CD1c-positive myeloid dendritic cell (primary cell): ENCODE results near the gene LTBP1.
"Not testable (repeated sequence)": the region's sequence is repeated elsewhere in the genome, so short reads cannot be mapped to it uniquely, and the experiment has no call there.

ENCODE experiments used
- DNase-seq: peaks from one replicate; pipeline ENCODE4 v3.0.0-alpha.2; 2016; ENCODE audit errors: extremely low spot score

LTBP1 gene

GRCh38 chr2:33347856-33348255 is 401.1 kb downstream of the LTBP1 start:
- no peak for DNase-seq

GRCh38 chr2:33350632-33351031 is 403.9 kb downstream of the LTBP1 start:
- DNase-seq: no peak

GRCh38 chr2:33351781-33352180 is 405.0 kb downstream of the LTBP1 start:
- DNase-seq: no peak

DNA sequence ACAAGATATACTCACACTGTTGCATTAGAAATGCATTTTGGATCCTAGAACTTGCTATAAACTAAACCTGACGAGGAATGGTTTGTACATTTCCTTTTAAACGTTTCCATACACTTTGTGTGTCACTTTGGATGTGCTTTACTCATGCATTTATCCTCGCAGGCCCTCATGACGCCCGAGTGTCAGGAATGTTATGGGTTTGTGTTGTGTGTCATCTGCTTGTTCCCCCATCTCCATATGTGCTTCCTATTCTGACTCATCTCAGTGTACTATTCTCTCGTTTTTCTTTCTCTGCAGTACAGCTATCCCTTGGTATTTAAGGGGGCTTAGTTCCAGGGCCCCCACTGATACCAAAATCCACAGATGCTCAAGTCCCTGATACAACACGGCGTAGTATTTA is 408.2 kb downstream of the LTBP1 start:
- no peak for DNase-seq

GRCh38 chr2:33358878-33359277 is 412.1 kb downstream of the LTBP1 start:
- no peak for DNase-seq

GRCh38 chr2:33363325-33364298 is 416.9 kb downstream of the LTBP1 start:
- no peak for DNase-seq

GRCh38 chr2:33365264-33365970 is 418.7 kb downstream of the LTBP1 start:
- no peak for DNase-seq

DNA sequence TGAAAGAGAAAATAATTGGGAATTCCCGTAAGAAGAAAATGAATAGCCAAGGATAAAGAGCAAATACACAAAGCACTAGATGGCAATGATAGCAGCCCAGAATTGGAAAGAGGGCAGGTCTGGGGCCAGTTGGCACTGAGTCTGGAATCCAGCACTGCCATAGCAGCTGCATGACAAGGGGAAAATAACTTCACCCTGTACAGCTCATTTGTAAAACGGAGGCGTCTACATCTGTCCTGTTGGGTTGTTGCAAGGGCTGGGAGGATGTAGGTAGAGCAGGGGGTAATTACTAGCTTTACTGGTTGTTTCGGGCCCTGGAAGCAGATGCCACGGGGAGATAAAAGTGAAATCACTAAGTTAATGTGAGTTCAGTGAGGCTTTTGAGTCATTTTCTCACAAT is 419.7 kb downstream of the LTBP1 start:
- DNase-seq: no peak

- DNase-seq: not testable (repeated sequence)
Measured at GRCh38 chr2:33368524-33368923, 421.8 kb downstream of the LTBP1 start.

- no peak for DNase-seq
Measured at GRCh38 chr2:33369191-33369590, 422.4 kb downstream of the LTBP1 start.

- peak; percentile 7 for DNase-seq
Measured at GRCh38 chr2:33370636-33371265, 424.0 kb downstream of the LTBP1 start.

DNA sequence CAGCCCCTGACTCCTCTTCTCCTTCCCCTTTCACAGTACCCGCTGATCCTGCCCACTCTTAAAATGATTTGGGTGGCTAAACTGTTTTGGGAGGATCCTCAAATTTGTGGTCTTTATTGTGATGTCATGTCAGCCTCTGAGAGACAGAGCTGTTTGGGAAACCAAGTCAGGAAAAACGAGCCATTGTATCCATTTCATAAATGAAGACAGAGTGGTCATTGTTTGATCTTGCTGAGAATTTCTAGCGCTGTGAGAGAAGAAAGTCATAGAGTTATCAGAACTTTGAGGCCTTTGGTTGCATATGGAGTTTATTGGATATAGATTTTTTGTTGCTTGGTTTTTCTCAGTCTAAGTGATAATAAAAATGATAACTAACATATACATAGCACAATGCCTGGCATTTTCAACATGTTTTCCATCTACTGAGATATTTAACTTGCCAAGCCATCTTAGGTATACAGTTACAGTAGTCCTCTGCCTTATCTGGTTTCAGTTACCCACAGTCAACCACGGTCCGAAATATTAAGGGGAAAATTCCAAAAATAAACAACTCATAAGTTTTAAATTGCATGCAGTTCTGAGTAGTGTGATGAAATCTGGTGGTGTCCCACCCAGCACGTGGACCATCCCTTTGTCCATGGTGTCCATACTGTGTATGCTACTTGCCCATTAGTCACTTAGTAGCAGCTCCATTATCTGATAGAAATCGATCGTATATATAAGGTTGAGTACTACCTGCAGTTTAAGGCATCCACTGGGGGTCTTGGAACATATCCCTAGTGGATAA is 424.7 kb downstream of the LTBP1 start:
- DNase-seq: no peak

DNA sequence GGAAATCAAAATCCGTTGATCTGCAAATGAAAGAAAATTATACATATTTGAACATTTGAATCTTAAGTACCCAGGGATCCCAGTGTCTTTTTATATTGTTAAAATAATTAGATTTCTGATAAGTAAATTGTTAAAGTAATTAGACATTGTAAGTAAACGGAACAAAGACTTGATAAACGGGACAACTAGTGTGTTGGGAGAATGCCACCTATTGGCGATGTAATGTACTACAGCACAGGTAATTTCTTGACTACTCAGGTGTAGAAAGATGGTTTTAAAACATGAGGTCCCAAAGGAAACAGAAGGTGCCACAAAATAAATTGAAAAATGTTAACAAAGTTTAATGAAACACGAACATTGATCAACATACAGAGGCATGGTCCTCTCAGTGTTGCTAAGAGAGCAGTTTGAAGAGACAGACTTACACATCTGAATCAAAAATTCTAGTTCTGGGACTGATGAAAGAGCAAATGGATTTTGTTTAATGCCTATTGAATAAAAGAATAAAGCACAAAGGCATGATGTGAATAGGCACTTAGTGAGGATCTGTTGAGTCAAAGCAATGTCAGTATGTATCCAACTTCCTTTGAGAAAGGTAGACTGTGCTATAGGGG is 426.3 kb downstream of the LTBP1 start:
- DNase-seq: peak; percentile 48

DNA sequence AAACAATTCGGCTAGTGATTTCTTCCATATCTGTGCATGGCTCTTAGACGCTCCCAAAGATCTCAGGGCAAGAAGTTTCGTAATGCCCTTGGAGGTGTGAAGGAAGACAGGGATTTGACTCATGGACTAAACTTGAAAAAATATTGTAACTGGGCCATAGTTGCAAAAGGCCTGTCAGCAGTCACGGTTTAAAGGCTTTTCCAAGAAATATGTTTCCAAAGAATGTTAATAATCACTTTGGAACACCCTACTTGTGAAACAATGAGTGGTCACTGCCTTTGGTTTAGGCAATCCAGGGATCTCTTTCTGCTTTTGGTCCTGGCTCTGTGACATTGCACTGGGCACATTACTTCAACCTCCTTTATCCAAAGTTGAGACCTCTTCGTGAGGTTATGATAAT is 427.2 kb downstream of the LTBP1 start:
- DNase-seq: no peak

DNA sequence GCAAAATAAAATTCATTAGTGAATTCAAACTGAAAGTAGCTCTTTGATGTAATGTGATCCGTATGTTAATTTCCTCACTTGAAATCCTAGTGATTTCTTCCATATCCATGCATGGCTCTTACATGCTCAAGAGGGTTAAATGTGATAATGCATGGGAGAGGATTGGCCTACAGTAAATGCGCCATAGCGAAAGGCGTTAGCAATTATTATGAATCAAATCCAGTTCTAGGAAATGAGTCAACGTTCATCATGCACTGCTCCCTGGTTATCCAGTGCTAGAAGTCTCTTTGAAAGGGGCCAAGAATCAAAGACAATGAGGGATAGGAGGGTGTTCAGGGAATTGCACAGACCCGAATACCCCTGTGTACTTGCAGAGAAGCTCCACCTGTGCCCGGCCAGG is 428.3 kb downstream of the LTBP1 start:
- no peak for DNase-seq

DNA sequence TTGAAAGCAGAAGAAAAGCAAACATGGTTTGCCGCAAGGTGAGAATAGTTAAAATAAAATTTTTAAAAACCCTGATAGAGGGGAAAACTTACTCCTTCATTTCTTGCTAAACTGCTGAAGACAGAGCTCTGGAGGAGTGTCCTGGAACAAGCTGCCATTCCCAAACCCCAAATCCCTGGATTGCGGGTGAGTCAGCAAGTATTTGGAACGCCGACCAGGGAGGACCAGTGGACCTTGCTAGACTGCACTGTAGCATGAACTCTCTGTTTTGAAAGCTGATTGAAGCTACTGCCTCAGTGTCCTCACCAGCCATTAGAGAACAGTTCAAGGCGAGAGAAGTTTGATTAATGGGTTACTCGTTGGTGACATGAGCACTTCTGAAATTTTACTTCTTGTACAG is 430.3 kb downstream of the LTBP1 start:
- no peak for DNase-seq

DNA sequence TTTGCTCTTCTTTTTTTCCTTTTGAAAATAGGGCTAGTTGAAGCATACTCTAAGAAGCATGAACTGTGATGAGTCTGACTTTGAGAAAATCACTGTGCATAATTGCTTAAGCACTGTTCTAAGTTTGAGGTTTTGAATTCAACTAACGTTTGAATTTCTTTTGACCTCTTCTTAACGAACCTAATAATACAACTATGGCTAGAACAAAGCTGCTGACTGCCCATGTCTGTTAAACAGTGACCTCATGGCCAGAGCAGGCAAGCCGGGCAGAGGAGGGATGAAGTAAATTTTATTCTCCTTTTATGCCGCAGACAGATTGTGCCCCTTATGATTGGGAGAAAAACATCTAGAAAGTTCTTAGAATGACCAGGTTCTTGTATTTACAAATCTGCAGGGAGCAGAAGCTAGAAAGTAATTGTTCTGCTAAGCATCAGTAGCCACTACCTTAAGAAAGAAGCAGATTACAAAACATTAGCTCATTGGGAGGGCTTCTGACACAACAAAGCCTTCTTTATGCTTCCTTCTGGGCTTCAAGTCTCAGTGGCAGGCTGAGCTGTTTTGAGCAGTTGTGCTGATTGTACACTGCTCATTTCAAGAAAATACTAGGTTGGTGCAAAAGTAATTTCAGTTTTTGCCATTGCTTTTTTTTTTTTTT is 431.9 kb downstream of the LTBP1 start:
- DNase-seq: no peak

GRCh38 chr2:33380001-33380609 is 433.4 kb downstream of the LTBP1 start:
- DNase-seq: no peak

GRCh38 chr2:33380719-33381118 is 434.0 kb downstream of the LTBP1 start:
- no peak for DNase-seq

DNA sequence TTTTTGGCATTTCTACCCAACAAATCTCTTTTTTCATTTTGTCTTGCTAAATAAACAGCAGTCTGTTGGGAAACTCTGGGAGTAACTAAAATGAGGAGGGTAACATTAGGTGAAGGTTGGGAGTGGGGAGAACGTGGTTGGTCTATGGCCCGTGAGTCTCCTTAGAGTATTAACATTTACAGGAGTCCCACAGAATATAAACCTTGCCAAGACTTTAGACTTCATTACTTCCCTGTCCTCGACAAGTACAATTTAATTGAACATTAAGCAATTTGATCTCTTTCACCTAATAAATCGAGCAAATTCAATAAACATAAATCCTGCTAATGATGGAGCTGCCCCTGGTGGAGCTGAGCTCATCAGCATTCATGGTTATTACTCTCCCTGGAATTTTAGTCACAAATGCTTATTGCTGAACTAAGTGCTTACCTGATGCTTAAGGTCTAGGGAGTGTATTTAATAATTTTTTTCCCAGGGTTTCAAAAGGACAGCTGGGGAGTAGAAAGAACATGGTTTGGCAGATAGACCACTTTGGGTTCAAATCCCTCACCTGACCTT is 434.6 kb downstream of the LTBP1 start:
- no peak for DNase-seq
